PC-9 (cell line): Measurements from ENCODE around the gene HSD11B1.

Experiments used
- EZH2 ChIP-seq: fragments of 200-600 bp; sonication (generic); IDR thresholded peaks from 2 replicates; pipeline ENCODE4 v1.8.0; 2017; ENCODE audit warnings: antibody characterized with exemption, low read depth
- TF ChIP-seq, protein P1 (sequence below): fragments of 200-600 bp; sonication (generic); conservative IDR thresholded peaks from 2 replicates; pipeline ENCODE4 v1.6.1; 2017; ENCODE audit warnings: mixed run types, antibody characterized with exemption, mild to moderate bottlenecking, moderate library complexity

DNA sequence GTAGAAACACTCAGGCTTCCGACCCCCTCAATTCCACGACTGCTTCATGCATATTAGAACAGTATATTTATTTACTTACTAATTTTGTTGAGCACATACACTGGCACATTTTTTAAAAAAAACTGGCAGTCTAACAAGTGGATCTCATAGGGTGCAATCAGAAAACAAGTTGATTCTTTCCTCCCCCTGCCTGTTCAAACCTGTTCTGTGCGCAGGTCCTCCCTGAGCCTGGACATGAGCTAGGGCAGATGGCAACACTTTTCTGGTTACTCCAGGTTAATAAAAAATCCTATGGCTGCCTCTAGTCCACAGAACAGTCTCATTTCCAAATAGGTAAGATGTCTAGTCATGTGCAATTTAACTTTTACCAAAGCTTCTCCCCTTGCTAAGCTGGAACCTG lies 18.6 kb downstream of the HSD11B1 start:
- TF ChIP-seq, protein P1, sequence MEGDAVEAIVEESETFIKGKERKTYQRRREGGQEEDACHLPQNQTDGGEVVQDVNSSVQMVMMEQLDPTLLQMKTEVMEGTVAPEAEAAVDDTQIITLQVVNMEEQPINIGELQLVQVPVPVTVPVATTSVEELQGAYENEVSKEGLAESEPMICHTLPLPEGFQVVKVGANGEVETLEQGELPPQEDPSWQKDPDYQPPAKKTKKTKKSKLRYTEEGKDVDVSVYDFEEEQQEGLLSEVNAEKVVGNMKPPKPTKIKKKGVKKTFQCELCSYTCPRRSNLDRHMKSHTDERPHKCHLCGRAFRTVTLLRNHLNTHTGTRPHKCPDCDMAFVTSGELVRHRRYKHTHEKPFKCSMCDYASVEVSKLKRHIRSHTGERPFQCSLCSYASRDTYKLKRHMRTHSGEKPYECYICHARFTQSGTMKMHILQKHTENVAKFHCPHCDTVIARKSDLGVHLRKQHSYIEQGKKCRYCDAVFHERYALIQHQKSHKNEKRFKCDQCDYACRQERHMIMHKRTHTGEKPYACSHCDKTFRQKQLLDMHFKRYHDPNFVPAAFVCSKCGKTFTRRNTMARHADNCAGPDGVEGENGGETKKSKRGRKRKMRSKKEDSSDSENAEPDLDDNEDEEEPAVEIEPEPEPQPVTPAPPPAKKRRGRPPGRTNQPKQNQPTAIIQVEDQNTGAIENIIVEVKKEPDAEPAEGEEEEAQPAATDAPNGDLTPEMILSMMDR: no peak
- TF ChIP-seq EZH2: no peak
